ENCODE results near the gene IMMP2L. TPM values are rescaled to one million over a fixed set of nuclear protein-coding genes. Genes with fewer than 3 reads are reported as not detected.

The IMMP2L gene
- total RNA-seq, 1 donor from 2014 or later: 21.5 TPM

- TF ChIP-seq, protein P1, sequence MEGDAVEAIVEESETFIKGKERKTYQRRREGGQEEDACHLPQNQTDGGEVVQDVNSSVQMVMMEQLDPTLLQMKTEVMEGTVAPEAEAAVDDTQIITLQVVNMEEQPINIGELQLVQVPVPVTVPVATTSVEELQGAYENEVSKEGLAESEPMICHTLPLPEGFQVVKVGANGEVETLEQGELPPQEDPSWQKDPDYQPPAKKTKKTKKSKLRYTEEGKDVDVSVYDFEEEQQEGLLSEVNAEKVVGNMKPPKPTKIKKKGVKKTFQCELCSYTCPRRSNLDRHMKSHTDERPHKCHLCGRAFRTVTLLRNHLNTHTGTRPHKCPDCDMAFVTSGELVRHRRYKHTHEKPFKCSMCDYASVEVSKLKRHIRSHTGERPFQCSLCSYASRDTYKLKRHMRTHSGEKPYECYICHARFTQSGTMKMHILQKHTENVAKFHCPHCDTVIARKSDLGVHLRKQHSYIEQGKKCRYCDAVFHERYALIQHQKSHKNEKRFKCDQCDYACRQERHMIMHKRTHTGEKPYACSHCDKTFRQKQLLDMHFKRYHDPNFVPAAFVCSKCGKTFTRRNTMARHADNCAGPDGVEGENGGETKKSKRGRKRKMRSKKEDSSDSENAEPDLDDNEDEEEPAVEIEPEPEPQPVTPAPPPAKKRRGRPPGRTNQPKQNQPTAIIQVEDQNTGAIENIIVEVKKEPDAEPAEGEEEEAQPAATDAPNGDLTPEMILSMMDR (IDR thresholded peaks at IDR 0.05): no peak
- TF ChIP-seq EZH2 (IDR thresholded peaks at IDR 0.05) (no peak), EZH2phosphoT487 (IDR thresholded peaks at IDR 0.05) (no peak)
- Histone ChIP-seq H3K4me2 (no peak overlapping the region), H3K4me3 (no peak overlapping the region), H3K27me3 (no peaks in the 10 kb centered on the region), H3K9me3 (ENCODE audit: low read depth) (no peaks in the 10 kb centered on the region), H3K36me3 (no peaks in the 10 kb centered on the region), H4K20me1 (ENCODE audit: low read depth) (no peaks in the 10 kb centered on the region), H3K9ac (no peak overlapping the region), H3K27ac (no peak overlapping the region), H3K79me2 (ENCODE audit: low read depth) (no peaks in the 10 kb centered on the region), H3K4me1 (peaks cover 5% of the 10 kb centered on the region), H2AFZ (replicated peaks) (no peak overlapping the region), H3F3A (ENCODE audit: low read depth) (no peaks in the 10 kb centered on the region)
- no peaks in the 10 kb centered on the region for H3K27me3 Mint-ChIP-seq (ENCODE audit: insufficient read depth, low read depth)
- peaks cover 3% of the 10 kb centered on the region for H3K9me3 Mint-ChIP-seq
- H3K4me1 Mint-ChIP-seq: peaks cover 6% of the 10 kb centered on the region
- no peak for DNase-seq (ENCODE audit: low spot score)
- H3K36me3 Mint-ChIP-seq: no peaks in the 10 kb centered on the region
- no peak overlapping the region for H3K4me3 Mint-ChIP-seq
- no peak overlapping the region for H3K27ac Mint-ChIP-seq
Measured at GRCh38 chr7:110809832-110810231, 752.5 kb downstream of the IMMP2L start.

DNA sequence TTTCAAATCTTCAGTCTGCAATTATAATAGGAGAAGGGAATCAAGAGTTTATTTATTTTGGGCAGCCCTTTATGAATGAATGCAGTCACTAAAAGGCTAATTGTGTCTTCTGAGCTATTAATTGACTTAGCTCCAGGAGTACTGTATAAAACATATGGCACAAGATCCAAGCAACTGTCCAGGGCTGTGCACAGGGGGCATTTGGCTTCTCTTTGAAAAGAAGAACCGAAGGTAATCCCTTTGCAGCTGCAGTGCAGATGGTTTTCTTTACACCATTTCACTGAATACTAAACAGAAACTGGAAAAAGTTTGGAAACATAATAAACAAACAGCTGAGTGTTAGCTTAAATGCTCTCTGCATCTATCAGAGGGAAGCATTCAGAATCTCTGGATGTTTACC lies 753.9 kb downstream of the IMMP2L start:
- H3F3A ChIP-seq (ENCODE audit: low read depth): no peaks in the 10 kb centered on the region
- H3K79me2 ChIP-seq (ENCODE audit: low read depth): no peaks in the 10 kb centered on the region
- H3K4me3 Mint-ChIP-seq: no peak overlapping the region
- H3K27ac Mint-ChIP-seq: no peak overlapping the region
- H3K36me3 ChIP-seq: no peaks in the 10 kb centered on the region
- peaks cover 5% of the 10 kb centered on the region for H3K4me1 ChIP-seq
- peak overlapping the region; percentile 20 for H2AFZ ChIP-seq (replicated peaks)
- peaks cover 12% of the 10 kb centered on the region for H3K4me1 Mint-ChIP-seq
- no peak overlapping the region for H3K9ac ChIP-seq
- H3K27ac ChIP-seq: no peak overlapping the region
- no peak overlapping the region for H3K4me2 ChIP-seq
- no peak for DNase-seq (ENCODE audit: low spot score)
- H3K27me3 ChIP-seq: no peaks in the 10 kb centered on the region
- no peaks in the 10 kb centered on the region for H4K20me1 ChIP-seq (ENCODE audit: low read depth)
- TF ChIP-seq, protein P1 (IDR thresholded peaks at IDR 0.05): no peak
- TF ChIP-seq EZH2 (IDR thresholded peaks at IDR 0.05) (no peak), EZH2phosphoT487 (IDR thresholded peaks at IDR 0.05) (no peak)
- no peak overlapping the region for H3K4me3 ChIP-seq
- H3K9me3 Mint-ChIP-seq: peaks cover 3% of the 10 kb centered on the region
- no peaks in the 10 kb centered on the region for H3K9me3 ChIP-seq (ENCODE audit: low read depth)
- H3K36me3 Mint-ChIP-seq: no peaks in the 10 kb centered on the region
- no peaks in the 10 kb centered on the region for H3K27me3 Mint-ChIP-seq (ENCODE audit: insufficient read depth, low read depth)

- Histone ChIP-seq H2AFZ (replicated peaks) (peak overlapping the region; percentile 86), H3K79me2 (ENCODE audit: low read depth) (no peaks in the 10 kb centered on the region), H3K4me1 (peaks cover 5% of the 10 kb centered on the region), H3K4me2 (peak overlapping the region; percentile 51), H3K9ac (no peak overlapping the region), H3K27me3 (no peaks in the 10 kb centered on the region), H3K27ac (no peak overlapping the region), H3F3A (ENCODE audit: low read depth) (no peaks in the 10 kb centered on the region), H3K9me3 (ENCODE audit: low read depth) (no peaks in the 10 kb centered on the region), H3K36me3 (no peaks in the 10 kb centered on the region), H3K4me3 (no peak overlapping the region), H4K20me1 (ENCODE audit: low read depth) (no peaks in the 10 kb centered on the region)
- TF ChIP-seq EZH2 (IDR thresholded peaks at IDR 0.05): no peak
- TF ChIP-seq, protein P1 (IDR thresholded peaks at IDR 0.05): no peak
- no peak for TF ChIP-seq EZH2phosphoT487 (IDR thresholded peaks at IDR 0.05)
- H3K27me3 Mint-ChIP-seq (ENCODE audit: insufficient read depth, low read depth): no peaks in the 10 kb centered on the region
- no peaks in the 10 kb centered on the region for H3K36me3 Mint-ChIP-seq
- no peak overlapping the region for H3K27ac Mint-ChIP-seq
- DNase-seq (ENCODE audit: low spot score): peak; percentile 55
- H3K9me3 Mint-ChIP-seq: no peaks in the 10 kb centered on the region
- peaks cover 12% of the 10 kb centered on the region for H3K4me1 Mint-ChIP-seq
- H3K4me3 Mint-ChIP-seq: peak overlapping the region; percentile 76
Measured at GRCh38 chr7:110804501-110804900, 757.8 kb downstream of the IMMP2L start.
